Mammary epithelial cell (primary cell): ENCODE measurements around the gene ALPK1.

Source experiments
- CTCF ChIP-seq, 2 donors: IDR thresholded peaks in 1 of 2; conservative IDR thresholded peaks in 1 of 2; 2 replicates each; pipeline ENCODE4 v1.5.1; 2011 to 2012; ENCODE audit warnings: inconsistent platforms in 2 of 2, low read length in 2 of 2, mild to moderate bottlenecking in 2 of 2, control low read depth in 1 of 2, low read depth in 1 of 2; ENCODE audit not compliant: insufficient read depth in 1 of 2; ENCODE audit errors: extremely low read depth in 1 of 2
- EZH2 ChIP-seq: IDR thresholded peaks from 2 replicates; pipeline ENCODE4 v1.6.1; 2012; ENCODE audit warnings: low read length, inconsistent platforms, borderline replicate concordance

DNA sequence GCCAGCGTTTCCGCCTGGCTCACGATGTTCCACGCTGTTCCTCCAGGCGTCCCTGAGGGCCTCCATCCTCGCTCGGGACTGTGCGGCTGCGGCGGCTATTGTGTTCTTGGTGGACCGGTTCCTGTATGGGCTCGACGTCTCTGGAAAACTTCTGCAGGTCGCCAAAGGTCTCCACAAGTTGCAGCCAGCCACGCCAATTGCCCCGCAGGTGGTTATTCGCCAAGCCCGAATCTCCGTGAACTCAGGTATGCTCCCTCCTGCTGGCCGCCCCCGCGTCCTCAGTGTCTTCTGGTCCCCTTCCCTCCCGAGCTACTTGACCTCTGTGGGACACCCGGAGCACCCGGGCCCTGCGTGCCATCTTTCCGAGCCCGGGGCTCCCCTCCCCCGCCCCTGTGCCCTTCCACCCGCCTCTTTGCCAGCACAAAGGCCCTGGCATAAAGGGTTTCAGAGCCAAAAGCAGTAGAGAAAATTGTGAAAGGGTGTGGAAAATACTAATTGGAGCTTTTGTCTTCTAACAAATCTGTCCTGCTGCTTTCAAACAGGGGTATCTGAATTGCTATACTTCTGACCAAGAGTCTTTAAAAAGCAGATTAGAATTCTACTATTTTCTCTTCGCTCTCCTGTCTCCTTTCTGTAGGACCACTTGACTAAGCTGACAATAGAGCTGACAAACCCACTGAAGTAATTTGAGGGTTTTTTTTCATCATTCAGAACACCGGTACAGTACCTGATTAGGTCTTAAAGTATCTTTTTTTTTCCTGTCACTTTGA lies 114.8 kb downstream of the ALPK1 start:
- TF ChIP-seq CTCF (conservative IDR thresholded peaks at IDR 0.05 in 1 of 2, IDR thresholded peaks at IDR 0.05 in 1 of 2; ENCODE audit: extremely low read depth in 1 of 2, insufficient read depth in 1 of 2, low read depth in 1 of 2, low read length in 2 of 2) (no peak), EZH2 (no peak)
